Measurements from ENCODE around the gene ERFE.

- TF ChIP-seq, protein P1, sequence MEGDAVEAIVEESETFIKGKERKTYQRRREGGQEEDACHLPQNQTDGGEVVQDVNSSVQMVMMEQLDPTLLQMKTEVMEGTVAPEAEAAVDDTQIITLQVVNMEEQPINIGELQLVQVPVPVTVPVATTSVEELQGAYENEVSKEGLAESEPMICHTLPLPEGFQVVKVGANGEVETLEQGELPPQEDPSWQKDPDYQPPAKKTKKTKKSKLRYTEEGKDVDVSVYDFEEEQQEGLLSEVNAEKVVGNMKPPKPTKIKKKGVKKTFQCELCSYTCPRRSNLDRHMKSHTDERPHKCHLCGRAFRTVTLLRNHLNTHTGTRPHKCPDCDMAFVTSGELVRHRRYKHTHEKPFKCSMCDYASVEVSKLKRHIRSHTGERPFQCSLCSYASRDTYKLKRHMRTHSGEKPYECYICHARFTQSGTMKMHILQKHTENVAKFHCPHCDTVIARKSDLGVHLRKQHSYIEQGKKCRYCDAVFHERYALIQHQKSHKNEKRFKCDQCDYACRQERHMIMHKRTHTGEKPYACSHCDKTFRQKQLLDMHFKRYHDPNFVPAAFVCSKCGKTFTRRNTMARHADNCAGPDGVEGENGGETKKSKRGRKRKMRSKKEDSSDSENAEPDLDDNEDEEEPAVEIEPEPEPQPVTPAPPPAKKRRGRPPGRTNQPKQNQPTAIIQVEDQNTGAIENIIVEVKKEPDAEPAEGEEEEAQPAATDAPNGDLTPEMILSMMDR (IDR thresholded peaks at IDR 0.05) = no peak
- no peak for TF ChIP-seq POLR2A (IDR thresholded peaks at IDR 0.05)
These were observed 6.1 kb downstream of the ERFE start for GRCh38 chr2:238164906-238165287.

Measured in esophagus squamous epithelium (tissue), 4 donors.